HCT116 (cell line): Measurements from ENCODE around the gene FER. TPM values are rescaled to one million over a fixed set of nuclear protein-coding genes. Genes with fewer than 3 reads are reported as not detected.

Experiments used
- ATAC-seq: fragments of 200-7000 bp; cut with Tn5 transposase; 2 replicates; pipeline ENCODE4 v1.9.1; 2020; ENCODE audit warnings: mild to moderate bottlenecking, moderate library complexity
- BruUV-seq: library from RNA; stranded (reverse); fragments of 400-500 nt; replicated peaks from 2 replicates; lab custom pipeline; 2021; lab: Mats Ljungman, UMichigan
- CTCF ChIA-PET: fragments of 300-600 bp; sonication (Branson Sonifier 250); formaldehyde crosslinking; loops from one replicate; lab custom pipeline; 2021; ENCODE audit warnings: antibody characterized with exemption; lab: Charles Lee
- POLR2A ChIA-PET: fragments of 300-600, 350-600 bp; sonication (Branson Sonifier 250); formaldehyde crosslinking; loops from one replicate; lab custom pipeline; 2021; ENCODE audit warnings: antibody characterized with exemption; lab: Charles Lee
- RAD21 ChIA-PET, 2 experiments: fragments of 300-600 bp; sonication (Branson Sonifier 250); formaldehyde crosslinking; loops; one replicate each; lab custom pipeline; 2023; ENCODE audit warnings: low total read pairs in 2 of 2; ENCODE audit not compliant: uncharacterized antibody in 2 of 2, unreplicated experiment in 2 of 2, low non-redundant PET in 1 of 2; lab: Charles Lee
- DNase-seq: peaks from one replicate; pipeline ENCODE4 v3.0.0-alpha.2; 2010; ENCODE audit warnings: low read depth, low spot score
- H2AFZ ChIP-seq: fragments of 200-600 bp; shearing (Covaris generic), sonication (generic); 2 replicates; pipeline ENCODE4 v1.6.1; 2017; ENCODE audit warnings: low read depth, mixed run types, mixed read lengths, antibody characterized with exemption, low read length; ENCODE audit not compliant: poor library complexity, severe bottlenecking
- H3K27ac ChIP-seq: 2 replicates; pipeline ENCODE4 v1.5.1; 2012; ENCODE audit warnings: low read depth, low read length
- H3K27me3 ChIP-seq: fragments of 200-600 bp; sonication (generic); 2 replicates; pipeline ENCODE4 v1.6.1; 2016; ENCODE audit warnings: mixed run types, low read length, mixed read lengths; ENCODE audit not compliant: insufficient read depth
- H3K36me3 ChIP-seq, 2 experiments: fragments of 200-500 bp in 1 of 2; fragments of 200-600 bp in 1 of 2; sonication (Bioruptor generic) in 1 of 2; sonication (generic) in 1 of 2; 2 replicates each; pipeline versions ENCODE4 v1.5.1 to v1.6.1; 2014 to 2016; ENCODE audit warnings: low read length in 2 of 2, inconsistent platforms in 1 of 2, mixed read lengths in 1 of 2, mixed run types in 1 of 2; ENCODE audit not compliant: insufficient read depth in 2 of 2, control insufficient read depth in 1 of 2
- H3K4me1 ChIP-seq, 2 experiments: fragments of 200-600 bp in 1 of 2; sonication (generic) in 1 of 2; 2 replicates each; pipeline versions ENCODE4 v1.5.1 to v1.6.1; 2012 to 2017; ENCODE audit warnings: low read length in 2 of 2, inconsistent platforms in 1 of 2, mild to moderate bottlenecking in 1 of 2, mixed read lengths in 1 of 2, mixed run types in 1 of 2, moderate library complexity in 1 of 2; ENCODE audit not compliant: insufficient read depth in 2 of 2, control insufficient read depth in 1 of 2
- H3K4me2 ChIP-seq: fragments of 200-600 bp; sonication (generic); 2 replicates; pipeline ENCODE4 v1.6.1; 2017; ENCODE audit warnings: mixed run types, low read length, mixed read lengths
- H3K4me3 ChIP-seq, 2 experiments: fragments of 200-600 bp in 1 of 2; sonication (generic) in 1 of 2; replicated peaks in 1 of 2; 2 replicates each; pipeline ENCODE4 v1.5.1; 2011 to 2016; ENCODE audit warnings: low read length in 2 of 2, control low read depth in 1 of 2, low read depth in 1 of 2, mild to moderate bottlenecking in 1 of 2, mixed read lengths in 1 of 2, mixed run types in 1 of 2
- H3K79me2 ChIP-seq: fragments of 200-600 bp; sonication (generic); 2 replicates; pipeline ENCODE4 v1.6.1; 2017; ENCODE audit warnings: mild to moderate bottlenecking, mixed run types, low read length, moderate library complexity, mixed read lengths; ENCODE audit not compliant: insufficient read depth
- H3K9ac ChIP-seq: fragments of 200-600 bp; sonication (generic); 2 replicates; pipeline ENCODE4 v1.6.1; 2016; ENCODE audit warnings: low read length, mixed read lengths
- H3K9me2 ChIP-seq: fragments of 200-600 bp; sonication (generic), shearing (Covaris generic); 2 replicates; pipeline ENCODE4 v1.6.1; 2017; ENCODE audit warnings: mixed run types, mild to moderate bottlenecking, moderate library complexity; ENCODE audit not compliant: insufficient read depth
- H3K9me3 ChIP-seq, 2 experiments: fragments of 200-500 bp in 1 of 2; fragments of 200-600 bp in 1 of 2; sonication (Bioruptor generic) in 1 of 2; sonication (generic) in 1 of 2; 2 replicates each; pipeline ENCODE4 v1.6.1; 2014 to 2017; ENCODE audit warnings: low read length in 2 of 2, mixed read lengths in 2 of 2, inconsistent platforms in 1 of 2, low read depth in 1 of 2, mild to moderate bottlenecking in 1 of 2, mixed run types in 1 of 2, moderate library complexity in 1 of 2; ENCODE audit not compliant: control insufficient read depth in 1 of 2, insufficient read depth in 1 of 2
- H4K20me1 ChIP-seq: fragments of 200-600 bp; sonication (generic), shearing (Covaris generic); 2 replicates; pipeline ENCODE4 v1.6.1; 2017; ENCODE audit warnings: mixed run types, mild to moderate bottlenecking, moderate library complexity; ENCODE audit not compliant: insufficient read depth
- CTCF ChIP-seq, 3 experiments: fragments of 200-600 bp in 1 of 3; sonication (generic) in 1 of 3; IDR thresholded peaks in 2 of 3; conservative IDR thresholded peaks in 1 of 3; 2 replicates each; pipeline ENCODE4 v1.5.1; 2012 to 2017; ENCODE audit warnings: low read depth in 2 of 3, low read length in 2 of 3, antibody characterized with exemption in 1 of 3, borderline replicate concordance in 1 of 3, control low read depth in 1 of 3, mild to moderate bottlenecking in 1 of 3, mixed read lengths in 1 of 3, mixed run types in 1 of 3, moderate library complexity in 1 of 3; ENCODE audit not compliant: insufficient read depth in 1 of 3
- MAX ChIP-seq: IDR thresholded peaks from 2 replicates; pipeline ENCODE4 v1.6.1; 2012
- POLR2AphosphoS5 ChIP-seq: IDR thresholded peaks from 2 replicates; pipeline ENCODE4 v1.6.1; 2011; ENCODE audit warnings: mild to moderate bottlenecking, low read depth, low read length, moderate library complexity
- RAD21 ChIP-seq: IDR thresholded peaks from 2 replicates; pipeline ENCODE4 v1.6.1; 2012; ENCODE audit warnings: low read depth, mild to moderate bottlenecking
- SIN3A ChIP-seq: IDR thresholded peaks from 2 replicates; pipeline ENCODE4 v1.6.1; 2012; ENCODE audit warnings: low read depth
- SP1 ChIP-seq: IDR thresholded peaks from 2 replicates; pipeline ENCODE4 v1.6.1; 2012; ENCODE audit warnings: low read depth
- intact Hi-C: fragments of 100-400 bp; cut with micrococcal nuclease; formaldehyde crosslinking; loops from 2 replicates; pipeline ENCODE4 v1.10.0; 2022
- total RNA-seq: library from RNA; stranded (reverse); gene quantifications from one replicate; pipeline ENCODE4 v1.2.1, GENCODE V29; 2021; ENCODE audit not compliant: unreplicated experiment

The FER gene
- total RNA-seq, 1 experiment from 2014 or later, result 32.0 TPM

GRCh38 chr5:108917596-108917995, 169.9 kb downstream of the FER start:
- Histone ChIP-seq H4K20me1 (no peaks in the 10 kb centered on the region), H3K9ac (no peak overlapping the region), H3K4me3 (no peak overlapping the region), H2AFZ (no peak overlapping the region), H3K79me2 (no peaks in the 10 kb centered on the region), H3K9me3 (no peaks in the 10 kb centered on the region), H3K4me1 (no peaks in the 10 kb centered on the region), H3K27me3 (no peaks in the 10 kb centered on the region), H3K9me2 (no peaks in the 10 kb centered on the region), H3K36me3 (no peaks in the 10 kb centered on the region), H3K4me2 (no peak overlapping the region), H3K27ac (no peak overlapping the region)
- BruUV-seq, result no TSS peak
- POLR2A ChIA-PET, result no interaction called here
- TF ChIP-seq SP1 (no peak), SIN3A (no peak), RAD21 (no peak), POLR2AphosphoS5 (no peak)
- RAD21 ChIA-PET, result no interaction called here
- DNase-seq (no peak), ATAC-seq (no peak)
- intact Hi-C loops, result loop anchor here (5.0 kb wide), 1 partner anchor 560 kb away; no protein-coding TSS in a partner anchor
- CTCF ChIA-PET, result interaction anchor here (1.1 kb wide), 1 partner anchor 12 kb away, joined by 3 read pairs; no protein-coding TSS in a partner anchor

- intact Hi-C loops, result loop anchor here (5.0 kb wide), 5 partner anchors 237 to 923 kb away; partner anchors contain the start of gene MAN2A1
- no peaks in the 10 kb centered on the region; the same call in 1 of the 2 replicates for H3K79me2 ChIP-seq
- no peaks in the 10 kb centered on the region for H3K27me3 ChIP-seq
- H3K4me3 ChIP-seq, result no peak overlapping the region
- H4K20me1 ChIP-seq, result no peaks in the 10 kb centered on the region
- no peak overlapping the region for H3K27ac ChIP-seq
- no TSS peak for BruUV-seq
- H3K36me3 ChIP-seq, result no peaks in the 10 kb centered on the region
- ChIA-PET POLR2A (no interaction called here), CTCF (interaction anchor here (1.3 to 1.4 kb wide), 2 partner anchors 8 to 560 kb away, joined by 3 read pairs; no protein-coding TSS in a partner anchor), RAD21 (no interaction called here)
- DNase-seq (no peak), ATAC-seq (no peak)
- no peak overlapping the region for H3K4me2 ChIP-seq
- no peaks in the 10 kb centered on the region for H3K4me1 ChIP-seq
- no peak overlapping the region for H3K9ac ChIP-seq
- H3K9me2 ChIP-seq, result no peaks in the 10 kb centered on the region
- H3K9me3 ChIP-seq, result no peaks in the 10 kb centered on the region
- H2AFZ ChIP-seq, result no peak overlapping the region
- peak; percentile 66 for TF ChIP-seq RAD21
- TF ChIP-seq MAX, result no peak
- TF ChIP-seq CTCF (IDR thresholded peaks at IDR 0.05 in 2 of 3, conservative IDR thresholded peaks at IDR 0.05 in 1 of 3; ENCODE audit: borderline replicate concordance in 1 of 3, insufficient read depth in 1 of 3, low read depth in 2 of 3, low read length in 2 of 3), result peak; percentile 12 to 49 (median 42); a peak in 3 of 6 replicates
These were observed 172.1 kb downstream of the FER start for GRCh38 chr5:108919591-108920326.
